Activated B cell treated with CpG ODN at 0.5 μM for 24 hours (primary cell): Measurements from ENCODE around the gene PDE6H. TPM values are rescaled to one million over a fixed set of nuclear protein-coding genes. Genes with fewer than 3 reads are reported as not detected.
A peak's percentile ranks its signal among the peaks of the same experiment; 100 is the strongest.

ENCODE experiments used
- ATAC-seq: fragments of 200-7000 bp; cut with Tn5 transposase; one replicate; pipeline ENCODE4 v1.10.0; 2021; ENCODE audit warnings: low read depth, mild to moderate bottlenecking, moderate library complexity
- CTCF ChIA-PET: fragments of 350-600 bp; sonication (Branson Sonifier 250); formaldehyde crosslinking; loops from one replicate; lab custom pipeline; 2021; ENCODE audit warnings: antibody characterized with exemption; lab: Charles Lee
- POLR2A ChIA-PET: fragments of 350-600 bp; sonication (Branson Sonifier 250); formaldehyde crosslinking; loops from one replicate; lab custom pipeline; 2021; ENCODE audit warnings: antibody characterized with exemption; lab: Charles Lee
- DNase-seq: peaks from one replicate; pipeline ENCODE4 v3.0.0; 2022
- H3K27ac Mint-ChIP-seq: one replicate; pipeline ENCODE4 v1.8.0; 2020; ENCODE audit warnings: mixed read lengths
- H3K27me3 Mint-ChIP-seq: one replicate; pipeline ENCODE4 v1.8.0; 2021; ENCODE audit warnings: mixed read lengths
- H3K36me3 Mint-ChIP-seq: one replicate; pipeline ENCODE4 v1.8.0; 2021; ENCODE audit warnings: low read depth, mixed read lengths
- H3K4me1 Mint-ChIP-seq: one replicate; pipeline ENCODE4 v1.8.0; 2021; ENCODE audit warnings: mixed read lengths
- H3K4me3 Mint-ChIP-seq: one replicate; pipeline ENCODE4 v1.8.0; 2020; ENCODE audit warnings: mild to moderate bottlenecking, mixed read lengths
- H3K9me3 Mint-ChIP-seq: one replicate; pipeline ENCODE4 v1.8.0; 2020; ENCODE audit warnings: mixed read lengths
- CTCF ChIP-seq: fragments of 200-600 bp; IDR thresholded peaks from one replicate; pipeline ENCODE4 v1.8.0; 2022; ENCODE audit warnings: antibody characterized with exemption, mild to moderate bottlenecking
- intact Hi-C: fragments of 100-400 bp; cut with micrococcal nuclease; formaldehyde crosslinking; loops from one replicate; pipeline ENCODE4 v1.15.1; 2024
- total RNA-seq: library from RNA; stranded (reverse); gene quantifications from 2 replicates; pipeline ENCODE4 v1.2.3, GENCODE V29; 2022

PDE6H gene
- total RNA-seq, 1 donor from 2014 or later: not detected

- H3K27me3 Mint-ChIP-seq: no peaks in the 10 kb centered on the region
- H3K4me3 Mint-ChIP-seq: peak overlapping the region; percentile 96
- ChIA-PET POLR2A (interaction anchor here (0.6 to 7.2 kb wide), 12 partner anchors 9 to 187 kb away, joined by 3 to 98 read pairs (median 5); partner anchors contain the start of genes C12orf60, ERP27 and WBP11), CTCF (interaction anchor here (1.3 to 1.8 kb wide), 2 partner anchors 21 to 36 kb away, joined by 5 to 6 read pairs; partner anchors contain the start of gene ERP27)
- peaks cover 45% of the 10 kb centered on the region for H3K36me3 Mint-ChIP-seq
- peak; percentile 27 for ATAC-seq
- no peaks in the 10 kb centered on the region for H3K9me3 Mint-ChIP-seq
- no peak for TF ChIP-seq CTCF
- intact Hi-C loops: loop anchor here (5.0 to 10.0 kb wide), 3 partner anchors 565 to 765 kb away; no protein-coding TSS in a partner anchor
- peak overlapping the region; percentile 98 for H3K27ac Mint-ChIP-seq
- DNase-seq: no peak
- peaks cover 84% of the 10 kb centered on the region for H3K4me1 Mint-ChIP-seq
Observed at GRCh38 chr12:14959463-14959862, 13.4 kb upstream of the PDE6H start.

DNA sequence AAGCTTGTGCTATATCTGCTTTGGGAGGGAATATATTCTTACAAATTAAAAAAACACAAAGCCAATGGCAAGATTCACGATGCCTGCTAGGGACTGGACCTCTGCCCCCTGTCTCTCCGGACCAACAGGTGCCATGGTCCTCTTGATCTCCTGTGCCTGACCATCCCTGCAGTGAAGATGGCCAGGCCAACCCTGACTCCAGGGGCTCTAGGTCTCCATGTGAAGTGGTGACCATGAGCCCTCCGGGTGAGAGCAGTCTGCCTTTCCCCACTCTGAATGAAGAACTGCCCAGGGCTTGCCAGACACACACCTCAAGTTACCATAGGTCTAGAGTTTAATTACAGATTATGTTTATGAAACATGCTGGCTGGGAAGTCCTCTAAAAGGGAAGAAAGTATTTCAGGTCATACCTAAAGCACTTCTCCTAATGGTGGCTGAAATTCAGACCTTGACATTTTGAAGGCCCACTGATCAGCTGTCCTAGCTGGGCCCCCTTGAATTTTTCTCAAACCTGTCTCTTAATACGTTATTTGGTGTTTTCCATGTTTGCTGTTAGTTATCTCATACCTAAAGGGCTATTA, 12.8 kb upstream of the PDE6H start:
- ChIA-PET CTCF (interaction anchor here (0.7 to 1.8 kb wide), 4 partner anchors 22 to 111 kb away, joined by 3 to 6 read pairs (median 4); partner anchors contain the start of gene ERP27), POLR2A (interaction anchor here (0.6 to 7.2 kb wide), 12 partner anchors 9 to 187 kb away, joined by 3 to 98 read pairs (median 5); partner anchors contain the start of genes C12orf60, ERP27 and WBP11)
- Mint-ChIP-seq H3K4me3 (peak overlapping the region; percentile 96), H3K27me3 (no peaks in the 10 kb centered on the region), H3K27ac (peak overlapping the region; percentile 98), H3K4me1 (peaks cover 83% of the 10 kb centered on the region), H3K36me3 (peaks cover 42% of the 10 kb centered on the region), H3K9me3 (no peaks in the 10 kb centered on the region)
- ATAC-seq (no peak), DNase-seq (no peak)
- TF ChIP-seq CTCF: no peak
- intact Hi-C loops: loop anchor here (2.0 to 10.0 kb wide), 5 partner anchors 345 to 923 kb away; partner anchors contain the start of gene STRAP

DNA sequence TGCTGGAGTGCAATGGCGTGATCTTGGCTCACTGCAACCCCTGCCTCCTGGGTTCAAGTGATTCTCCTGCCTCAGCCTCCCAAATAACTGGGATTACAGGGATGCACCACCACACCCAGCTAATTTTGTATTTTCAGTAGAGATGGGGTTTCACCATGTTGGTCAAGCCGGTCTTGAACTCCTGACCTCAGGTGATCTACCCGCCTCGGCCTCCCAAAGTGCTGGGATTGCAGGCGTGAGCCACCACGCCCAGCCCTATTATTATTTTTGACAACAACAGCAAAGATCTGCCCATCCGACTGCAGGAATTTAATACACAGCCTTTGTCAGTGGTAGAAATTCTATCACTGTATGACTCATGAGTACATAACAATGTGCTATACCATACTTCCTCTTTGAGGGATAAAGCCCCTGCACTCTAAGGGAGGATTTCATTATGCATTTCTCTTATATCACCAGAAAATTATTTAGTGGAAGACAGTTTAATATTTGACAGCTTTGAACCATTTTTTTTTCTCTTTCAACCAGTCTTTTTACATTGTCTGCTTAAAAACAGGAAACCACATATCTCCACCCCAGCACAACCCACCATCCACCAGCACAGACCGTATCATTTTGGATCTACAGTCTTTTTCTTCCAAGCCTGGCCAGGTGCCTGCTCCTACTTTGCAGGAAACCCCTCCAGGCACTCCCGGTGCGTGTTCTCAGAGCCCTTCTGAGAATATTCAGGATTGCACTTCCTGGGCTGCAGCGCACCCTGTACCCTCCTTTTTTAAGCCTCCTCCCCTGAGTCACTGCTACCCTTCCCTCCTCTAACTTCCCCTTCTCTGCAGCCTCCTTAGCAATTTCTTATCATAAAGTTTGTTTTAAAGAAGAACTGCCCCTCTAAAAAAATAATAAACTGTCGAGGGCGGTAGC, 12.0 kb upstream of the PDE6H start:
- peaks cover 78% of the 10 kb centered on the region for H3K4me1 Mint-ChIP-seq
- intact Hi-C loops: loop anchor here (1.0 to 2.0 kb wide), 12 partner anchors 9 to 922 kb away; partner anchors contain the start of genes C12orf60, STRAP and WBP11
- peak overlapping the region; percentile 96 for H3K4me3 Mint-ChIP-seq
- H3K9me3 Mint-ChIP-seq: no peaks in the 10 kb centered on the region
- POLR2A ChIA-PET: interaction anchor here (0.6 to 7.2 kb wide), 12 partner anchors 9 to 573 kb away, joined by 3 to 98 read pairs (median 6); partner anchors contain the start of genes C12orf60, ERP27 and WBP11
- H3K27ac Mint-ChIP-seq: peak overlapping the region; percentile 98
- H3K27me3 Mint-ChIP-seq: no peaks in the 10 kb centered on the region
- H3K36me3 Mint-ChIP-seq: peaks cover 42% of the 10 kb centered on the region
- CTCF ChIA-PET: interaction anchor here (0.7 to 1.3 kb wide), 3 partner anchors 12 to 112 kb away, joined by 3 to 4 read pairs (median 3); no protein-coding TSS in a partner anchor
- DNase-seq (peak; percentile 41), ATAC-seq (peak; percentile 59)
- no peak for TF ChIP-seq CTCF

DNA sequence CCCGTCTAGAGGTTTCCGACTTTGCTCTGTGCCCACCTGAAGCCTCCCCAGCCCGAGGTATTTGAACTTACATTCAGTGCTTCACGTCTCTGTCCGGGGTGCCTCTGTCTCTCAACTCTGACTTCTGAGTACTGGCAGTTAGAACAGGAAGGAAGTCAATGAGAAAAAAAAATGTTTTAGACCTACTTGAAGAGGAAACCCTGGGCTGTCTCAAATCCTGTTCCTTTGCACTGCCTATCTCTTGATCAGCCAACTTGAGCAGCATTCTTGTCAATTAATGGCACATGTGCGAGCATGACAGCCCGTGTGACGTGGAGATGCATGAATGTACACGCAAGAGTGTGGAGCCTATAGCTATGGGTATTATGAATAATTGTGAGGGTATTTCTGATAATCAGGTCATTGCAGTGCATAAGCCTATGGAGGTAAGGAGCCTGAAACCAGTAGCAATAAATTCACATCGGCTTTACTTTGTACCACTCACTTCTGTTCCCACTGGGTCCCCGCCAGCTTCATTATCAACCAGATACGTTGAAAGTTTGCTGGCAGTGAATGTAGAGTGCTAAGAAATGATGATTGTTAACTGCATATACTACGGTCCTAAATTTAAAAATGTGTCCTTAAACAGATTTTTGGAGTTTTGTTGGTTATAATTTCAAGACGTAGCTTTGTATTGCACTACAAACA, 11.2 kb upstream of the PDE6H start, which contains the start of gene ARHGDIB:
ARHGDIB (minus strand) TSS at position 136 of the 687 bp plus-strand sequence. CDS start 10,889 bp downstream, outside the sequence.
- DNase-seq: peak; percentile 46
- Mint-ChIP-seq H3K36me3 (peaks cover 39% of the 10 kb centered on the region), H3K27ac (peak within 1 kb of the TSS; percentile 98), H3K4me3 (peak within 1 kb of the TSS; percentile 96), H3K4me1 (peaks cover 70% of the 10 kb centered on the region), H3K27me3 (no peaks in the 10 kb centered on the region), H3K9me3 (no peaks in the 10 kb centered on the region)
- POLR2A ChIA-PET: interaction anchor here (0.6 to 7.2 kb wide), 11 partner anchors 8 to 574 kb away, joined by 3 to 98 read pairs (median 6); partner anchors contain the start of gene ERP27
- peak; percentile 68 for ATAC-seq
- CTCF ChIA-PET: interaction anchor here (0.9 to 1.5 kb wide), 3 partner anchors 13 to 238 kb away, joined by 3 to 4 read pairs (median 3); no protein-coding TSS in a partner anchor
- no peak for TF ChIP-seq CTCF
- intact Hi-C loops: loop anchor here (1.0 to 2.0 kb wide), 13 partner anchors 9 to 921 kb away; partner anchors contain the start of genes C12orf60, STRAP and WBP11
